HG03342 (cell line): ENCODE results near the gene FAM181A.

Experiments used
- ATAC-seq: cut with Tn5 transposase; IDR thresholded peaks from one replicate; pipeline ENCODE4 v1.9.1; 2021; ENCODE audit warnings: mild to moderate bottlenecking, moderate library complexity; ENCODE audit not compliant: unreplicated experiment

FAM181A gene

DNA sequence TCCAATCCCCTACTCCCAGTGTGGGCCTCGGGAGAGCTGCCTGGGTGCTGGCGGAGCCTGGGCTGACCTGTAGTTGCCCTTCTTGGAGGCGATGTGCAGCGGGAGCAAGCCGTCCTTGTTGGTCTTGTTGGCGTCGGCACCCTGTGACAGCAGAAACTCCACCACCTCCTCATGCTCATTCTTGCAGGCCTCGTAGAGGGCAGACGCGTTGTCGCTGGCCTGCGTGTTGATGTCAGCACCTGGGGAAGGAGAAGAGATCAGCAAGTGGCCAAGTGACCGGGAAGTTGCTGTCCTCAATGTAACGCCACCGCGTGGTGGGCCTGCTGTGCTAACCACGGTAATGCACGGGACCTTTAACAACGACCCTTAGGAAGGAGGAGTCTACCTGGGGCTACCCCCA, 20.1 kb downstream of the FAM181A start:
- no peak for ATAC-seq

- no peak for ATAC-seq
These were observed 22.4 kb downstream of the FAM181A start for GRCh38 chr14:93949511-93950075.

DNA sequence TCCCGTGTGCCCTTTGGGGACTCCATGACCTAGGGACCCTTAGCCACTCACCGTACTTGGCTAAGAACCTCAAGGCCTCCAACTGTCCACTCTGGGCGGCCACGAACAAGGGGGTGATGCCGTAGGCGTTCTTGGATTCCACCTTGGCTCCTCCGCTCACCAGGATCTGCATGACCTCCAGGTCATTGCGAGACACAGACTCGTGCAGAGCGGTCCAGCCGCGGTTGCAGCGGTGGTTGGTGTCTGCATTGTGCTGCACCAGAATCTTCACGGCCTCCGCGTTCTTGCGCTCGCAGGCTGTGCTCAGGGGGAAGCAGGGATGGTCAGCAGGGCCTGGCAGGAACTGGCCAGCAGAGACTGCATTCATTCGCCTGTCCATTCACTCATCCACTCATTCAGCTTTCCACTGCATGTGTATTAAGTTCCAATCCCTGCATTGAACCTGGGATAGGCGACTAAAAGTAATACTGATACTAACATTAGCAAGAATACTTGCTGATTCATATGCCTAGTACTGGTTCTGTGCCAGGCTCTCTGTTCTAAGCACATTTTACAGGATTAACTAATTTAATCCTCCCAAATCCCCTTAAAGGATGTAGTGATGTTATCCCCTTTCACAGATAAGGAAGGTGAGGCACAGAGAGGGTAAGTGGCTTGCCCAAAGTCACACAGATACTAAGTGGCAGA, 23.9 kb downstream of the FAM181A start:
- ATAC-seq: no peak

GRCh38 chr14:93951635-93952540, 24.7 kb downstream of the FAM181A start:
- ATAC-seq: no peak

DNA sequence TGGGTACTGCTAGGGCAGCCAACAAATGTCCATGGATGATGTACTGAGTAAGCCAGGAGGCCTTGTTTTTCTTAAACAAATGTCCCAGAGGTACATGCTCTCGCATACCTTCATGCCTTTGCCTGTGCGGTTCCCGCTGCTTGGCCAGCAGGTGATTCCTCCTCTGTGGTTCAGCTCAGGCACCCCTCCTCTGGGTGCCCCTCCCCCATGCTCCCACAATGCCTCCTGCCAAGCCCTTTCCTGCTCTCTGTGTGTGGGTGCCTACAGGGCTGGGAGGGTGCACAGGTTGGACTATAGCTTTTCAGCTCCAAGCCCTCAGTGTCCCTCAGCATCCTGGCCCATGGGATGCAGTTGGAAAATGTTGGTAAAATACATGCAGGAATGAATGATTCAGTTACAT, 25.7 kb downstream of the FAM181A start:
- ATAC-seq: no peak

- ATAC-seq: no peak
These were observed 26.1 kb downstream of the FAM181A start for GRCh38 chr14:93953263-93953662.

GRCh38 chr14:93953739-93954515, 26.8 kb downstream of the FAM181A start:
- no peak for ATAC-seq

DNA sequence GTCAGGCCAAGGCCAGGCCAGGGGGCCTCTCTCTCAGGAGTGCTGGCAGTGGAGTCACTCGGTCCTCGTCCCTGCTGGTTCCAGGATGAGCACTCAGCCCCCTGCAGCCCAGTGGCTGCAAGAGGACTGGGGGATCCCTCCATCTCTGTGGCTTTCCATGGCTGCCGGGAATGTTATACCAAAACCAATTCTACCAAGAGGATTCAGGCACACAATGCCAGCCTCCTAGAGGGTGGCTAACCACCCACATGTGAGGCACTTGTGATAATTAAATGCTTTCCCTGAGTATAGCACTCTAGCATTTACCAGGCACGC, 27.3 kb downstream of the FAM181A start:
- ATAC-seq: no peak

DNA sequence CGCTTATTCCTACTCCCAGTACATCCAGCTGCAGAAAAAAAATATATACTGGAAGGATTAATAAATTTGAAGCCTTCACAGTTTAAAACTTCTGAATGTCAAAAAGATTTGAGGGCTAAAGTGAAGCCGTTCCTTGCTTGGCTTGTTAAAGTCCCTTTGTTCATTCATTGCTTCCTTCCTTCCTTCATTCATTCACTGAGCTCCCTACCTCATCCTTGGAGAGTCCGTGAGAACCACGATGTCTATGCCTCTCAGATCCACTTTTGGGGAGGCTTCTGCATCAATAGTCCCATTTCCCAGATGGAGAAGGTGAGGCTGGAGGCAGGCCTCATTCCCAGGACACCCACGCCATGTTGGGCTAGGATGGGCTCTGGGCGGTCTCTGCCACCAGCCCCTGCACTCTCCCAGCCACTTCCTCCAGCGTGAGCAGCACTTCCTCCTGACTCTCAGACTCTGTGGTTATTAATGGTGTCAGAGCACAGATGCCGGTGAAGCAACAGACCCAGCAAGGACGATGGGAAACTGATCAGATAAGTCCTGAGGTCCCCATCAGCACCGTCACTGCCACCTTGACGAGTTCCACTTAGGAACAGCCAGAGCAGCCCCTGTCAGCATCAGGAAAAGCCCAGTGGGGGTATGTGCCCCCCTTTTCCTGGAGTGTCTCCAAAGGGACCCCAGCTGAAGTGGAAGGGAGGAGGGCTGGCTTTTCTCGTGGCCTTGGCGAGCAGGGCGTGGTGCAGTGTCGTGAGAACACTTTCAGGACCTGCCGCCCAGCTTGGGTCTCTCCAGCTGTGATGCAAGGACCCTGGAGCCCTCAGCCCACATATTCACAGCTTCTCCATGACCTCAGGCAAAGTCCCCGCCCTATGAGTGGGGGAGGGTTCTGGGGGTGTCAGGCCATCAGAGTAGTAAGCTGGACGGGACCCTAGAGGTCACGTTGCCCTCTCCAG, 28.0 kb downstream of the FAM181A start:
- peak; percentile 33 for ATAC-seq

- no peak for ATAC-seq
These were observed 28.8 kb downstream of the FAM181A start for GRCh38 chr14:93955850-93956481.

DNA sequence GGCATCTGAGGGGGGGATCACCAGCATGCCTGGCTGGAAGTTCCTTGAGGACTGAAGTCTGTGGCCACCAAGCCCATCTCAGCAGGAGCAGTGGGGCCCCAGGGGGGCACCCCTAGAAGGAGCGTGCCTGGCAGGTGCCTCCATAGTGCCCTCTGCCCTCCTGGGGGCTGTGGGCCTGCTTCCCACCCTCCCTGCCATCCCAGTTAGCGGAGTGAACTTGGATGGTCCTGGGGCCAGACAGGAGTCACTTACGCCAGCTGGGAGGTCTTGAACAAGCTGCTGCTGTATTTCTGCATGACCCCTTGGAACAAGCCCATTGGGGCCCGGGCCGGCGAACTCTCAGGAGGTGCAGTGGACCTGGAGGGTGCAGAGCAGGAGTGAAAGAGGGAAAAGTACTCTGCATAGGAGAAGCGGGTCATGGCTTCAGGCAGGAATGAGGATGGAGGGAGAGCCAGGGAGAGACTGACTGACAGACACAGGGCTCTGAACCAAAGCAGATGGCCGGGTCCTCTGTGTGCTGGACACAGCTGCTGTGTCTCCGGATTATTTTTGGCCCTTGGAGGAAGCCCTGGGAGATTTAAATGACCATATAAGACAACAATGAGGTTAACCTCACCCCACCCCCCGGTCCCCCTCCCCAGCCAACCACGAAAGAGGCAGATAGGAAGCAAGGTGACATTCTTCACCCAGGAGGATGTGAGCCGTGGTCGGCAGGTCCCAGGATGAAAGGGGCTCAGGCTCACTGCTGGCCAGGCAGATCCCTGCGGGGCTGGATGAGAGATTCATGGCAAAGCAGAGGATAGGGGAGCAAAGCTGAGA, 29.6 kb downstream of the FAM181A start:
- ATAC-seq: no peak

- no peak for ATAC-seq
These were observed 30.2 kb downstream of the FAM181A start for GRCh38 chr14:93957333-93957710.

GRCh38 chr14:93957751-93958566, 30.8 kb downstream of the FAM181A start:
- ATAC-seq: no peak

DNA sequence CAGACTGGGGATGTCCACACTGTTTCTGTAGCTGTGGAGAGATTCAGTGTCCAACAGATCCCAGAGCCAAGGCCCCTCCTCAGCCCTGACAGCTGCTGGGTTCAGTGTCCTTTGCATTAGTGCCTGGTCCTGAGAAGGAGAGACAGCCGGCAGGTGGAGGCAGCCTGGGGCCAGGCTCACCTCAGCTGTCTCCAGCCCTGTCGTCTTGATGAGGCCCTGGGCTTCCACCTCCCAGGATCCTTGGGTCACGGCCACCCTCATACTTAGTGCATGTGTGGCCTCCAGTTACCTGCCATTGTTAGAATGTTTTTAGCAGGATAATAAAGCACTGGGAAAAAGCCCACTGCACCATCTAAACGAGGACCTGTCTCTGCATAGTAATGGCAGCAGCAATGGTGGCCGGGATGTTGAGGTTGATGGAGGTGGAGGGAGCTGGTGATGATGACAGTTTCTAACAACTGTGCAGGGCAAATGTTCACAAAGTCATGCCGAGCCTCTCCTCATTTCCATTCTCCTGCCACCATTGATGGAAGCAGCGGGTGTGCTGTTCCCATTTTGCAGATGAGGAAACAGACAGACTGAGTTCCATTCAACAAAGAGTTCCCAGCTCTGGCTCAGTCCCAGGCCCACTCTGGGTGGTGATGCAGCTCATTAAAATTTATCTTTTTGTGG, 31.6 kb downstream of the FAM181A start:
- no peak for ATAC-seq

DNA sequence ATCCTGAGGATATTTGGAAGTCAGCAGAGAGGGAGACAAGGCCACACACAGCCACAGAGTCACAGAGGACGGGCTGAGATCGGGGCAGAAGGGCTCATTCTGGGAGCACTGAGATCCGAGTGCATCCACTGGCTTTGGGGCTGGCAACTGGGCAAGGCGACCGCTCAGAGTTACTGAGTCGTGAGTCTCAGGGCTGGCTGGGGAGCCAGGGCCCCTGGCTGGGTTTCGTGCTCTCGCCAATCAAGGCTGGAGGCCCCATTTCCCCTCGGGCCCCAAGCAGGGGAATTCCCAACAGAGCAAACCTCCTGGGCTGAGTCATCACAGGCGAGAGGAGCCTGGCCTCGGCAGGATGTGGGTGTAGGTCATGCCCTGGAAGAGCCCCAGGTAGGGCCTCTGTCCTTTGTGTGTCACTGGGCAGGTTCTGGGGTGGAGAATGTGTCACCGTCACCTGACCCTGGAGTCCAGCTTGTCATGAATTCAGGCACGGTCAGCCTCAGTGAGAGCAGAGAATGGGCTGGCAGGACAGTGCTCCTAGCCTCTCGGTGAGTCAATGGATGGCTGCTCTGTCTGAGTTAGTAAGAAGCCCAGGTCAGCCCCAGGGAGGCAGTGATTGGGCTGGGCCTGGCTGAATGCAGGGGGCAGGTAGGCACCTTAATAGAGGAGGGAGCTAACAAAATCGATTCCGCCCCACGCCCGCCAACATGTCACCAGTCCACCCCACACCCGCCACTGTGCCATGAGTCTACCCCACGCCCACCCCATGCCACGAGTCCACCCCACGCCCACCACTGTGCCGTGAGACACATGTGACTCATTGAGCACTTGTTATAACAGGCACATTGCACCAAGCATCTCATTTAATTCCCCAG, 32.3 kb downstream of the FAM181A start:
- ATAC-seq: peak; percentile 62

DNA sequence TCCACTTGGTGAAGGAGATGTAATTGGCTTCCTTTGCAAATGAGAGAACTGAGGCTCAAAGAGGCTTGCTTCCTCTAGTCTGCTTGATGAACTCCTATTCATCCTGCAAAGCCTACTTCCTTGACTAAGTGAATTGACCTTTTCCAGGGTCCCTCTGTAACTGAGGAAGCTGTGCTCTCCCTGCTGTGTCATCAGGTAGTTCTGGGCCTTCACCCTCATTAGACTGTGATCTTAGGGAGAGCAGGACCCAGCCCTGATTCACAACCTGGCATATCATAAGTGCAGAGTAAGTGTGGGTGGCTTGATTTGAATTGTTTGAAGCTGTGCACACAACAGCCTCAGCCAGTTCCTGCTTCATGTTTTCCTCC, 32.9 kb downstream of the FAM181A start:
- no peak for ATAC-seq
